ENCODE results near the gene HSD17B2. TPM values are rescaled to one million over a fixed set of nuclear protein-coding genes. Genes with fewer than 3 reads are reported as not detected.

Gene HSD17B2
- total and polyA plus RNA-seq, 2 donors (not counting 1 experiment from before 2014, with no cell fraction given), result 0.33 to 1.6 TPM

DNA sequence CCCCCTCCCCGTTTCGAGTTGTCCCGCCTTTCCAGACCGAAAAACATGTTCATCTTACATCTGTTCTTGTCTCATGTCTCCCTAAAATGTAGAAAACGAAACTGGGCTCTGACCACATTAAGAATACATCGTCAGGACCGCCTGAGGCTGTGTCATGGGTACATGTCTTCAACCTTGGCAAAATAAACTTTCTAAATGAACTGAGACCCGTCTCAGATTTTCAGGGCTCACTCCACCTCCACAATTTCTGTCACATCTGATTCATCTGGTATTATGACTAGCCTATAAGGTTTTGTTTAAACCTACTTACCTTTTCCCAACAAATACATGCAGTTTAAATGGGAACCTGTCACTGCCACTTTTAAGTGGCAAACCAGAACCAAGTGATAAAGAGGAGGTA is 24.4 kb upstream of the HSD17B2 start:
- H3K9ac ChIP-seq (ENCODE audit: insufficient read depth, low read length), result no peak overlapping the region
- no peak overlapping the region for H3K4me2 ChIP-seq (ENCODE audit: extremely low read depth, insufficient read depth, low read length)
- no peaks in the 10 kb centered on the region for H3K4me1 ChIP-seq (ENCODE audit: control insufficient read depth, extremely low read depth, insufficient read depth, low read length)
- H3K36me3 ChIP-seq (ENCODE audit: control insufficient read depth, insufficient read depth, low read length), result no peaks in the 10 kb centered on the region
- H3K9me3 ChIP-seq (ENCODE audit: control insufficient read depth, insufficient read depth, low read depth, low read length), result no peaks in the 10 kb centered on the region
- no peak overlapping the region for H3K27ac ChIP-seq (ENCODE audit: insufficient read depth, low read length)
- DNase-seq (ENCODE audit: low read depth in 2 of 2), result no peak
- no peaks in the 10 kb centered on the region for H3K79me2 ChIP-seq (ENCODE audit: control insufficient read depth, insufficient read depth, low read length)
- H4K20me1 ChIP-seq (ENCODE audit: control insufficient read depth, extremely low read depth, insufficient read depth, low read length), result no peaks in the 10 kb centered on the region
- no peak overlapping the region for H2AFZ ChIP-seq (ENCODE audit: low read length)
- no peak for TF ChIP-seq EZH2 (IDR thresholded peaks at IDR 0.05; ENCODE audit: low read length, missing control alignments)
- TF ChIP-seq, protein P1, sequence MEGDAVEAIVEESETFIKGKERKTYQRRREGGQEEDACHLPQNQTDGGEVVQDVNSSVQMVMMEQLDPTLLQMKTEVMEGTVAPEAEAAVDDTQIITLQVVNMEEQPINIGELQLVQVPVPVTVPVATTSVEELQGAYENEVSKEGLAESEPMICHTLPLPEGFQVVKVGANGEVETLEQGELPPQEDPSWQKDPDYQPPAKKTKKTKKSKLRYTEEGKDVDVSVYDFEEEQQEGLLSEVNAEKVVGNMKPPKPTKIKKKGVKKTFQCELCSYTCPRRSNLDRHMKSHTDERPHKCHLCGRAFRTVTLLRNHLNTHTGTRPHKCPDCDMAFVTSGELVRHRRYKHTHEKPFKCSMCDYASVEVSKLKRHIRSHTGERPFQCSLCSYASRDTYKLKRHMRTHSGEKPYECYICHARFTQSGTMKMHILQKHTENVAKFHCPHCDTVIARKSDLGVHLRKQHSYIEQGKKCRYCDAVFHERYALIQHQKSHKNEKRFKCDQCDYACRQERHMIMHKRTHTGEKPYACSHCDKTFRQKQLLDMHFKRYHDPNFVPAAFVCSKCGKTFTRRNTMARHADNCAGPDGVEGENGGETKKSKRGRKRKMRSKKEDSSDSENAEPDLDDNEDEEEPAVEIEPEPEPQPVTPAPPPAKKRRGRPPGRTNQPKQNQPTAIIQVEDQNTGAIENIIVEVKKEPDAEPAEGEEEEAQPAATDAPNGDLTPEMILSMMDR (conservative IDR thresholded peaks at IDR 0.05 in 1 of 2, IDR thresholded peaks at IDR 0.05 in 1 of 2; ENCODE audit: low read depth in 1 of 2, low read length in 2 of 2), result no peak
- H3K4me3 ChIP-seq (replicated peaks in 1 of 4; ENCODE audit: control extremely low read depth in 1 of 4, insufficient read depth in 1 of 4, low read depth in 3 of 4, low read length in 4 of 4), result peak overlapping the region in 1 of 4 experiments; percentile 50
- no peaks in the 10 kb centered on the region for H3K27me3 ChIP-seq (ENCODE audit: control insufficient read depth, insufficient read depth, low read length)

DNA sequence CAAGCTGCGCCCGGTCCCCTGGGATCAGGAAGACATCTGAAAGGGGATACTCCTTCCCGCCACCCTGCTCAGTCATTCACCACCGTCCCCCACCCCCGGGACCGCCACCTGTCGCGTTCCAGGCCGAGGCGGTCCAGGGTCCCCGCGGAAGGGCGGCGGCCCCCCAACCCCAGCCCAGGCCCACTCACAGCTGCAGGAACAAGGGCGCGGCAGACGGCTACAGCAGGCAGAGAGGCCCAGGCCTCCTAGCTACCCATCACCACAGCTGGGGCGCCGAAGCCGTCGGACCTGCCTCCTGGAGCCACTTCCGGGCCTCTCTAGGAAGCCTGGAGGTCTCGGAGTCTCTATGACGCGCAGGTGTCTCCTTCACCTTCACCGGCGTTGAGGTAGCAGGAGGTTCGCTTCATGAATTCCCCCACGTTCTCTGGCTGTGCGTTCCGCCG is 23.8 kb upstream of the HSD17B2 start, which contains the start of gene SDR42E1:
Gene SDR42E1 (minus strand): TSS at position 272 of the 443 bp plus-strand sequence. CDS start 10,612 bp downstream, outside the sequence.
- Histone ChIP-seq H4K20me1 (ENCODE audit: control insufficient read depth, extremely low read depth, insufficient read depth, low read length) (no peaks in the 10 kb centered on the region), H3K4me1 (ENCODE audit: control insufficient read depth, extremely low read depth, insufficient read depth, low read length) (no peaks in the 10 kb centered on the region), H3K9ac (ENCODE audit: insufficient read depth, low read length) (no peak within 1 kb of the TSS), H3K4me3 (replicated peaks in 1 of 4; ENCODE audit: control extremely low read depth in 1 of 4, insufficient read depth in 1 of 4, low read depth in 3 of 4, low read length in 4 of 4) (peak within 1 kb of the TSS in 2 of 4 experiments; percentile 17 to 50), H3K4me2 (ENCODE audit: extremely low read depth, insufficient read depth, low read length) (no peak within 1 kb of the TSS), H2AFZ (ENCODE audit: low read length) (no peak within 1 kb of the TSS), H3K9me3 (ENCODE audit: control insufficient read depth, insufficient read depth, low read depth, low read length) (no peaks in the 10 kb centered on the region), H3K79me2 (ENCODE audit: control insufficient read depth, insufficient read depth, low read length) (no peaks in the 10 kb centered on the region), H3K27me3 (ENCODE audit: control insufficient read depth, insufficient read depth, low read length) (no peaks in the 10 kb centered on the region), H3K36me3 (ENCODE audit: control insufficient read depth, insufficient read depth, low read length) (no peaks in the 10 kb centered on the region), H3K27ac (ENCODE audit: insufficient read depth, low read length) (no peak within 1 kb of the TSS)
- DNase-seq (ENCODE audit: low read depth in 2 of 2), result peak; percentile 10 to 27
- no peak for TF ChIP-seq EZH2 (IDR thresholded peaks at IDR 0.05; ENCODE audit: low read length, missing control alignments)
- TF ChIP-seq, protein P1 (conservative IDR thresholded peaks at IDR 0.05 in 1 of 2, IDR thresholded peaks at IDR 0.05 in 1 of 2; ENCODE audit: low read depth in 1 of 2, low read length in 2 of 2), result no peak

DNA sequence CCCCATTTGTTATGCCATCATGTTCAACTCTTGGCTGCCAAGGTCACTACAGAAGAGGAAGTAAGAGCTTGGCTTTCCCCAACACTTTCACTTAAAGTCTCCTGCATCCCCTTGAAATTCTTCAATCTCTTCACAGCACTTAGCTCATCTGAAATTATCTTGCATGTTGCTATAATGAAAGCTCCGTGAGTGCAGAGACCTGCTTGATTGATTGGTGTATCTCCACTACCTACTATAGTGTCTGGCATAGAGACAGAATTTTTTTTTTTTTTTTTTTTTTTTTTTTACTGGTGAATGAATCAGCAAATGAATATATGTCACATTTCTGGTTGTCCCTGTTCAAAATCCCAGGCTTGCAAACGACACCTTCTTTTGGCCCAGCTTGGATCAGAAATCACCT is 21.9 kb upstream of the HSD17B2 start:
- Histone ChIP-seq H3K36me3 (ENCODE audit: control insufficient read depth, insufficient read depth, low read length) (no peaks in the 10 kb centered on the region), H3K27ac (ENCODE audit: insufficient read depth, low read length) (no peak overlapping the region), H3K4me3 (replicated peaks in 1 of 4; ENCODE audit: control extremely low read depth in 1 of 4, insufficient read depth in 1 of 4, low read depth in 3 of 4, low read length in 4 of 4) (no peak overlapping the region), H3K9me3 (ENCODE audit: control insufficient read depth, insufficient read depth, low read depth, low read length) (no peaks in the 10 kb centered on the region), H3K4me1 (ENCODE audit: control insufficient read depth, extremely low read depth, insufficient read depth, low read length) (no peaks in the 10 kb centered on the region), H4K20me1 (ENCODE audit: control insufficient read depth, extremely low read depth, insufficient read depth, low read length) (no peaks in the 10 kb centered on the region), H3K79me2 (ENCODE audit: control insufficient read depth, insufficient read depth, low read length) (no peaks in the 10 kb centered on the region), H3K4me2 (ENCODE audit: extremely low read depth, insufficient read depth, low read length) (no peak overlapping the region), H3K27me3 (ENCODE audit: control insufficient read depth, insufficient read depth, low read length) (no peaks in the 10 kb centered on the region), H2AFZ (ENCODE audit: low read length) (no peak overlapping the region), H3K9ac (ENCODE audit: insufficient read depth, low read length) (no peak overlapping the region)
- DNase-seq (ENCODE audit: low read depth in 2 of 2), result no peak
- no peak for TF ChIP-seq EZH2 (IDR thresholded peaks at IDR 0.05; ENCODE audit: low read length, missing control alignments)
- TF ChIP-seq, protein P1 (conservative IDR thresholded peaks at IDR 0.05 in 1 of 2, IDR thresholded peaks at IDR 0.05 in 1 of 2; ENCODE audit: low read depth in 1 of 2, low read length in 2 of 2), result no peak
